ENCODE results near the gene TTC31. TPM values are rescaled to one million over a fixed set of nuclear protein-coding genes. Genes with fewer than 3 reads are reported as not detected.

The TTC31 gene
- polyA plus RNA-seq, 3 donors from 2014 or later = 15.9 to 35.1 (median 31.9) TPM

DNA sequence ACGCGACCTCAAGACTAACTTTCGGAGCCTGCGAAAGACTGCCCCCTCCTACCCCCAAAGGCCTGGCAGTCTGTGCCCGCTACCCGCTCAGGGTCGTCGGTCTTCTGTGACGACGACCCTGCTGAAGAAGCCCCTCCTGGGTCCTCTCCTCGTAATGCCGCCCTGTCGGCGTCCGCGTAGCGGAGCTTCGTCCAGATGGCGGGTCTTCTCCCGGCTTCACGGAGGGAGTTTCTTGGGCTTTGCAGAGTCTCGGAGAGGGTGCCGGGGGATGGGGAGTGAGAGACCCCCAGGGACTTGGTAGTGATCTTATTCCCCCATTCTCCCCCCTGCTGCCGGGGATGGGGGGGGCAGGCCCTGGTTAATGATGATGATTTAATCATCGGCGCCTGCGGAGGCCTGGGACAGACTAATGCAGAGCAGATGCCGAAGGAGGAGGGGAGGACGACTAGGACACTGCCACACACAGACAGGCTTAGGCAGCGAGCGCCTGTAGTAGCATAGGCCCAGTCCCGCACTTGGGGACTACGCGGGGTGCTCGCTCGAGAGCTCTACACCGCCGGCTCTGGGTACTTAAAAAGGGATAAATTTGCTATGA lies 25.1 kb downstream of the TTC31 start:
- H3K27ac Mint-ChIP-seq = peak overlapping the region; percentile 99 to 100 (median 100)
- no peaks in the 10 kb centered on the region for H3K9me3 Mint-ChIP-seq
- H3K27me3 Mint-ChIP-seq (ENCODE audit: low read depth in 3 of 3) = peaks cover 24 to 38% (median 30%) of the 10 kb centered on the region in 3 donors
- H3K4me3 Mint-ChIP-seq = peak overlapping the region; percentile 98 to 100 (median 99)
- no peak for DNase-seq
- H3K36me3 Mint-ChIP-seq = peaks cover 5 to 16% (median 13%) of the 10 kb centered on the region in 3 donors
- peaks cover 50 to 52% of the 10 kb centered on the region in 2 donors for H3K4me1 Mint-ChIP-seq

DNA sequence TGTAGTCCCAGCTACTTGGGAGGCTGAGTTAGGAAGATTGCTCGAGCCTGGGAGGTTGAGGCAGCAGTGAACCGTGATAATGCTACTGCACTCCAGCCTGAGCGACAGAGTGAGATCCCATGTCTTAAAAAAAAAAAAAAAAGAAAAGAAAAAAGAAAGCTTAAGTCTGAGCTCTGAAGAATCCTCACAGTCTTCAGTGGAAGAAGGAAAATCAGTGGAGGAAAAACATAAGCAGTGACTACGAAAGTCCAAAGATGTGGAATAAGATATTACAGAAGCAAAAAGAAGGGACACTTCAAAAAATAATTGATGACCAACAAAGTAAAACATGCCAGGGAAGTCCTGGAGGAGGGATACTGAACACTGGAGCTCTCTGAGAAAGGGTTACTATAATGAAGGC lies 27.4 kb downstream of the TTC31 start:
- Mint-ChIP-seq H3K4me1 (peaks cover 30 to 37% of the 10 kb centered on the region in 2 donors), H3K9me3 (peaks cover 0 to 2% (median 0%) of the 10 kb centered on the region in 6 donors), H3K4me3 (no peak overlapping the region), H3K36me3 (peaks cover 3 to 6% (median 5%) of the 10 kb centered on the region in 3 donors), H3K27ac (no peak overlapping the region), H3K27me3 (ENCODE audit: low read depth in 3 of 3) (peaks cover 27 to 41% (median 29%) of the 10 kb centered on the region in 3 donors)
- no peak for DNase-seq

DNA sequence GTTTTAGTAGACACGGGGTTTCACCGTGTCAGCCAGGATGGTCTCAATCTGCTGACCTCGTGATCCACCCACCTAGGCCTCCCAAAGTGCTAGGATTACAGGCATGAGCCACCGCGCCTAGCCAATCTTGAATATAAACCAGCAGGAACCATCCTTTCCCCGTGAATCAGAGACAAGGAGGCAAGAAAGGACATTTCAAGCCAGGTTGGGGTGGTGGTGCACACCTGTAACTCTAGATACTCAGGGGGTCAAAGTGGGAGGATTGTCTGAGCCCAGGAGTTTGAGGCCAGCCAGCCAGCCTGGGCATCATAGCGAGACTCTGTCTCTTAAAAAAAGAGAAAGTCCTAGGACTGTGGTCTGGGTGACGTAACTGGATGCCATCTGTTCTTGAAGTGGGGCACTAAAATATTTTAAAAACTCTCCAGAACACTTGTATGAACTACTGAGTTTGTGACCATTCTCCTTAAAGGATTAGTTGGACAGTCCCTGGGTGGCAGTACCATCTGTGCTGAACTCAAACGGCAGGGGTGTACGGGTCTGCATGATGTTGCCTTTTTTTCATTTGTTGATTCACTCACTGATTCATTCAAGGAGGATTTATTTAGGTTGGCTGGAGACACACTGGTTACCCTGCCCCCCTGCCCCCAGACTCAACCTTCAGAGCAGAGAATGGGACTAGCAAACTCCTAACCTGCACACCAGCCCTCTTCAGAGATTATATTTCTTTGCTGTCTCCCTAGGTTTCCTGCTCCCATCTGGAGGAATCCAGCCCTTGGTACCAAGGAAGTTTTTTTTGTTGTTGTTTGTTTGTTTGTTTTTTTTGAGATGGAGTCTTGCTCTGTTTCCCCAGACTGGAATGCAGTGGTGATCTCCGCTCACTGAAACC lies 28.5 kb downstream of the TTC31 start:
- no peak overlapping the region for H3K27ac Mint-ChIP-seq
- no peak for DNase-seq
- peaks cover 34 to 37% of the 10 kb centered on the region in 2 donors for H3K4me1 Mint-ChIP-seq
- H3K4me3 Mint-ChIP-seq = no peak overlapping the region
- peaks cover 29 to 47% (median 29%) of the 10 kb centered on the region in 3 donors for H3K27me3 Mint-ChIP-seq (ENCODE audit: low read depth in 3 of 3)
- H3K9me3 Mint-ChIP-seq = peaks cover 0 to 2% (median 0%) of the 10 kb centered on the region in 6 donors
- peaks cover 3 to 5% (median 4%) of the 10 kb centered on the region in 3 donors for H3K36me3 Mint-ChIP-seq

DNA sequence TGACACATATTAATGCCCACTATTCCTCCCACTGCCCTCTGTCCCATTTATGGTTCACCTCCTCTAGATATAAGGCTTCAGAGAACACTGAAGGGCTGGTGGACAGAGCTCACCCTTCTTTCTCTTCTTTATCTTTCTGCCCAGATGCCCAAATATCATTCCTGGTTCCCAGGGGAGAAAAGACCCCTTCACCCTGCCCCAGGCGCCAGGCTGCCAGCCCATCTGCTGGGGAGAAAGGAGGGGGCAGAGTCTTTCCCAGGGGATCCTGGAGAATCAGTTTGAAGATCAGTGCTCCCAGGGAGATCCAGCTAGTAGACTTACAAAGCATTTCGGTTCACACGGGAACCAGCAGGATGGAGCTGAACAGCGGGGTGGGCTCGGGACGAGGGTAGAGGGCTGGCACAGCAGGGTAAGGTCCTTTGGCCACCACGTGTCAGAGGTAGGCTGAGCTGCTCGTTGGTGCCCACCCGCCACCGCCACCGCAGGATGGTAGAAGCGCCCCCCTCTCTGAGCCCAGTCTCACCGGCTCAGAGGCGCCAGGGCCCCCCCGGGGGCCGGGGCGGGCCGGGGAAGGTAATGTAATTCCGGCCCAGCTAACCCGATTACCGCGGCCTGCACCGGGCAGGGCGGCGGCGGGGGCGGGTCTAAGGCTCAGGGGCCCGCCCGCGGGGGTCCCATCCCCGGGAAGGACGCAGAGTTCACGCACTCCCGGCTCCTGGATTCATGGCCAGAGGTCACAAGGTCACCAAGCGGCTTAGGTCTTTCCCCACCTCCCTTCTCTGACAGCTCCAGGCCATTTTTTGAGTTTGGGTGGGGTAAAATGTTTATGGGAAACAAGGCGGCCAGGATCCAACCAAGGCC lies 30.1 kb downstream of the TTC31 start:
- H3K27me3 Mint-ChIP-seq (ENCODE audit: low read depth in 3 of 3) = peaks cover 29 to 45% (median 35%) of the 10 kb centered on the region in 3 donors
- peaks cover 0 to 4% (median 0%) of the 10 kb centered on the region in 6 donors for H3K9me3 Mint-ChIP-seq
- no peak overlapping the region for H3K27ac Mint-ChIP-seq
- no peak for DNase-seq
- H3K4me3 Mint-ChIP-seq = peak overlapping the region in 1 of 5 donors; percentile 23
- H3K36me3 Mint-ChIP-seq = no peaks in the 10 kb centered on the region
- peaks cover 24 to 27% of the 10 kb centered on the region in 2 donors for H3K4me1 Mint-ChIP-seq

DNA sequence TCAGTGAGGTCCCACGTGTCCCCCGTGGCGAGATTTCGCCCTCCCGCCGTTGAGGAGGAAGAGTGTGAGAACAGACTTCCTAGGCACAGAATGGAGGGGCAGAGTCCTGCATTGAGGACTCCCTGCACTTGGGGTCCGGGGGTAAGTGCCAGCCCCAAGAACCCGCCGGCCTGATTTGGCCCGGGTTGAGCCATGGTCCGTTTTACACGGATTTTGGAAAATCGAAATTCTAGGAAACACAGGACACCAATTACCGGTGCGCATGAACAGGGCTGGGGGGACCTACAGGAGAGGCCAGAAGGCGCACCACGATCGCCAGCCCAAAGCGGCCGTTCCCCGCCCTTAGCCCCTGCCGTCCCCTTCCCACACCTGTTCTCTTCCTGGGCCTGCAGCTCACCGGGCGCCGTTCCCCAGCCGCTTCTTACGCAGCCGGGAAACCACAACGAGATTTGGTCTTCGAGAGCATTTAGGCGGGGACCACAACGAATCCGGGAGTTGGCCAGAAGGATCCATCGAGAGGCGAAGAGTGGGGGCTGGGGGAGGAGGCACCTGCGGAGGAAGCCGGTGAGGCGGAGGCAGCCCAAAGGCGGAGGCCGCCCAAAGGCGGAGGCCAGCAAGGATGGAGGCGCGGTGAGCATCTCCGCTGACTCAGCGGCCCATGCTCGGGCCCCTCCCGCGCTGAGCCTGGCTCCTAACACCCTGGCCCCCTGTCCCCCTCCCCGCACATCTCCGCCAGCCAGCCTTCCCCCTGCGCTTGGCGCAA lies 30.9 kb downstream of the TTC31 start:
- peaks cover 0 to 4% (median 0%) of the 10 kb centered on the region in 6 donors for H3K9me3 Mint-ChIP-seq
- DNase-seq = no peak
- no peak overlapping the region for H3K27ac Mint-ChIP-seq
- no peaks in the 10 kb centered on the region for H3K36me3 Mint-ChIP-seq
- H3K4me3 Mint-ChIP-seq = peak overlapping the region in 2 of 5 donors; percentile 21 to 30
- peaks cover 16 to 19% of the 10 kb centered on the region in 2 donors for H3K4me1 Mint-ChIP-seq
- peaks cover 32 to 42% (median 42%) of the 10 kb centered on the region in 3 donors for H3K27me3 Mint-ChIP-seq (ENCODE audit: low read depth in 3 of 3)

DNA sequence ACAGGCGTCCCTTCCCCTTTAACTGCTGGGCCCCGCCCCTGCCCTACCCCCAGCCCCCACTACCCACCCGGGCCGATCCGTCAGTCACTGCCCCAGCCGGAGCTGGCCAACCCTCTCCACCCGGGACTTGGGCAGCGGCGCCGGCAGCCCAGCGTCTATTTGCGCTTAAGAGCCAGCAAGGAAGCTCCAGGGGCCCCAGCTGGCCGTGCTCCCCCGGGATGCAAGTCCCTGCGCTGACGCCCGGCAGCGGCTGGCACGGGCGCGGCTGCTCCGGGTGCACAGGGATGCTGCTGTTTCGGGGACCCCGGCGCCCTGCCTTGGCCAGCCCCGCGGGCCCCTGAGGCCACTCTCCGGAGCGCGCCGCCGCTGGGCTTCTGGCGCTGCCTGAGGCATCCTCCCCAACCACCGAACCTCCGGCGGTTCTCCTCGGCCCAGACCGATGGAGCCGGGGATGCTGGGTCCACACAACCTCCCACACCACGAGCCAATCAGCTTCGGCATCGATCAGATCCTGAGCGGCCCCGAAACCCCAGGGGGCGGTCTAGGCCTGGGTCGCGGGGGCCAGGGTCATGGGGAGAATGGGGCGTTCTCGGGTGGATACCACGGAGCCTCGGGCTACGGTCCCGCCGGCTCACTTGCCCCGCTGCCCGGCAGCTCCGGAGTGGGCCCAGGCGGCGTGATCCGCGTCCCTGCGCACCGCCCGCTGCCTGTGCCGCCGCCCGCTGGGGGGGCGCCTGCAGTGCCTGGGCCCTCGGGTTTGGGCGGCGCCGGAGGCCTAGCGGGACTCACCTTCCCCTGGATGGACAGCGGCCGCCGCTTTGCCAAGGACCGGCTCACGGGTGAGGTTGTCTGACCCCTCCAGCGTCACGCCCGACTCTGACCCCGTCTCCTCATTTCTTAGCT lies 31.7 kb downstream of the TTC31 start, which contains the start of gene TLX2:
TSS of gene TLX2 (plus strand) at position 83 of the 903 bp plus-strand sequence. CDS start at position 440, 357 bp downstream.
- DNase-seq = no peak
- Mint-ChIP-seq H3K4me1 (peaks cover 16 to 19% of the 10 kb centered on the region in 2 donors), H3K4me3 (peak within 1 kb of the TSS; percentile 18 to 72 (median 25)), H3K36me3 (no peaks in the 10 kb centered on the region), H3K27ac (no peak within 1 kb of the TSS), H3K27me3 (ENCODE audit: low read depth in 3 of 3) (peaks cover 38 to 42% (median 42%) of the 10 kb centered on the region in 3 donors), H3K9me3 (peaks cover 0 to 4% (median 0%) of the 10 kb centered on the region in 6 donors)

DNA sequence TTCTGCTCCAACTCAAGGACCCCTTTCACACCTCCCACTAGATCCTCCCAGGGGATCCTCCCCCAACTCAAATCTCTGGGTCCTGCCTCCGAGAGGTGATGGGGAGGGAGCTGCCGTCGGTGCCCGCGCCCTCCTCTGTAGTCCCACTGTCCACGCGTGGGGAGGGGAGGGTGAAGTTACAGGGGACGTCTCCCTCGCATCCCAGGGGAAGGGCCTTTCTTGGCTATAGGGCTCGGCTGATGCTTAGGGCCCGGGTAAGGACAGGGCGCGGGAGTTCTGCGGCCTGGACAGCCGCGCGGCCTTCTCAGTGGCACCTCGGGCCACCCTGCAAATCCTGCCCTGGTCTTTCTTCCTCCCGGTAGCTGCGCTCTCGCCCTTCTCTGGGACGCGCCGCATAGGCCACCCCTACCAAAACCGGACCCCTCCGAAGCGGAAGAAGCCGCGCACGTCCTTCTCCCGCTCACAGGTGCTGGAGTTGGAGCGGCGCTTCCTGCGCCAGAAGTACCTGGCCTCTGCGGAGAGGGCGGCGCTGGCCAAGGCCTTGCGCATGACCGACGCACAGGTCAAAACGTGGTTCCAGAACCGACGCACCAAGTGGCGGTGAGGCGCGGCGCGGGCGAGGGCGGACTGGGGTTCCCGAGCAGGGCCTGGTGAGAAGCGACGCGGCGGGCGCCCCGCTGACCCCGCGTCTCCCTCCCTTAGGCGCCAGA lies 32.5 kb downstream of the TTC31 start:
- Mint-ChIP-seq H3K27ac (no peak overlapping the region), H3K4me1 (peaks cover 16 to 19% of the 10 kb centered on the region in 2 donors), H3K9me3 (peaks cover 0 to 4% (median 0%) of the 10 kb centered on the region in 6 donors), H3K36me3 (peaks cover 0 to 5% (median 0%) of the 10 kb centered on the region in 3 donors), H3K4me3 (peak overlapping the region; percentile 18 to 72 (median 69)), H3K27me3 (ENCODE audit: low read depth in 3 of 3) (peaks cover 40 to 42% (median 41%) of the 10 kb centered on the region in 3 donors)
- no peak for DNase-seq

DNA sequence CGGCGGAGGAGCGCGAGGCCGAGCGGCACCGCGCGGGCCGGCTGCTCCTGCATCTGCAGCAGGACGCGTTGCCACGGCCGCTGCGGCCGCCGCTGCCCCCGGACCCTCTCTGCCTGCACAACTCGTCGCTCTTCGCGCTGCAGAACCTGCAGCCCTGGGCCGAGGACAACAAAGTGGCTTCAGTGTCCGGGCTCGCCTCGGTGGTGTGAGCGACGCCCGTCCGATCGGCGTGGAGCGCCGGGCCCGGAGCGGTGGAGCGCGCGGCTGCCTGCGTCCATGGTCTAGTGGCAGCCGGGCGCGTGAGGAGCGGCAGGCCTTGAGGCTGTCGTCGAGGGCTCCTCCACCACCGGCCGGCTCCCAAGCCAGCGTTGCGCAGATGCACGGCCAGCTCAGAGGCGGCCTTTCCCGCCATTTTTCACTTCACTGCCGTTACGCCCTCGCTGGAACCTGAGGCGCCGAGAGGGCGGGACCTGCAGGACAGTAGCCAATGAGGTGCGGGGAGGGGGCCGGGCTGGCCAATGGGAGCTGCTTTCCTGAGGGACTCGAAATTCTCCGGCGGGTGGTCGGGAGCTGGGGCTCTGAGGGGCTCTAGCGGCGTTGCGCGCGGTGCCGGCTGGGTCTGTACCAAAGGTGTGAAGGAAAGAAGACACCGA lies 33.2 kb downstream of the TTC31 start:
- Mint-ChIP-seq H3K4me3 (peak overlapping the region; percentile 71 to 84 (median 73)), H3K9me3 (peaks cover 0 to 4% (median 0%) of the 10 kb centered on the region in 6 donors), H3K27me3 (ENCODE audit: low read depth in 3 of 3) (peaks cover 39 to 42% (median 39%) of the 10 kb centered on the region in 3 donors), H3K4me1 (peaks cover 16 to 19% of the 10 kb centered on the region in 2 donors), H3K36me3 (peaks cover 0 to 6% (median 0%) of the 10 kb centered on the region in 3 donors), H3K27ac (no peak overlapping the region)
- peak; percentile 62 to 71 (median 68) for DNase-seq

DNA sequence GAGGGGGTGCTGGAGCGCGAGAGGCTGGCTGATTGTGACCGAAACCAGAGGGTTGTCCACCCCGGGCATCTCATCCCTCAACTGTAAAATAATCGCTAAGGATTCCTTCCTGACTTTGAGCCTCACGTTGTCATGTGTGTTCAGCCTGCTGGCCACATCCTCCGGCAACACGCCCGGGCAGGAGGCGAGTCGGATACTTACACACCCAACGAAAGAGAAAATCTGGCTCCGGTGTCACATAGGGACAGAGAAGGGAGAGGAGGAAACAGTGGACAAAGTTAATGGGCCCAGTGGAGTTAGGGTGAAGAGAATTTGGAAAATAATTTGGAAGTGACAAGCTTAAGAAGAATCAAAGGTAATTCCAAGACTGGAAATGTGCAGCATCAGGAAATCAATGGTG lies 33.8 kb downstream of the TTC31 start:
- DNase-seq = no peak
- Mint-ChIP-seq H3K9me3 (peaks cover 0 to 4% (median 0%) of the 10 kb centered on the region in 6 donors), H3K27me3 (ENCODE audit: low read depth in 3 of 3) (peaks cover 37 to 39% (median 38%) of the 10 kb centered on the region in 3 donors), H3K27ac (no peak overlapping the region), H3K4me1 (peaks cover 16 to 19% of the 10 kb centered on the region in 2 donors), H3K36me3 (peaks cover 0 to 6% (median 0%) of the 10 kb centered on the region in 3 donors), H3K4me3 (peak overlapping the region; percentile 71 to 84 (median 73))

DNA sequence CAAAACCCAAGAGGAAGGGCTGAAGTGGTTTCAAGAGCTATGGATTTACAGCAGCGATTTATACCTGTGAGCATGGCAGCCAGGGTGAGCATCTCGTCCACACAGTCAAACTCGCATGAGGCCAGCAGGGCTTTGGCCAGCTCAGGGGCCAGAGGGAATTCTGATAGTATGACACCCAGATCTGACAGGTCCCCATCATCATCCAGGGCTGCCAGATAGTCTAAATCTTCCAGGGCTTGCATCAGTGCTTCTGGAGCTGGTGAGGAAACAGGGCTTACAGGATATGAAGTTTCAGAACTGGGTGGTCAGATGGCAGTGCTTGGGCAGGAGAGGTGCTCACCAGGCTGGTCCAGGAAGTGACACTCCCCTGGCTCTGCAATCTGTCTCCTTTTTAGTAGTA lies 39.6 kb downstream of the TTC31 start:
- Mint-ChIP-seq H3K9me3 (no peaks in the 10 kb centered on the region), H3K27me3 (ENCODE audit: low read depth in 3 of 3) (peaks cover 12 to 14% (median 14%) of the 10 kb centered on the region in 3 donors), H3K4me1 (peaks cover 2 to 7% of the 10 kb centered on the region in 2 donors), H3K27ac (no peak overlapping the region), H3K4me3 (no peak overlapping the region), H3K36me3 (peaks cover 12 to 21% (median 14%) of the 10 kb centered on the region in 3 donors)
- no peak for DNase-seq

DNA sequence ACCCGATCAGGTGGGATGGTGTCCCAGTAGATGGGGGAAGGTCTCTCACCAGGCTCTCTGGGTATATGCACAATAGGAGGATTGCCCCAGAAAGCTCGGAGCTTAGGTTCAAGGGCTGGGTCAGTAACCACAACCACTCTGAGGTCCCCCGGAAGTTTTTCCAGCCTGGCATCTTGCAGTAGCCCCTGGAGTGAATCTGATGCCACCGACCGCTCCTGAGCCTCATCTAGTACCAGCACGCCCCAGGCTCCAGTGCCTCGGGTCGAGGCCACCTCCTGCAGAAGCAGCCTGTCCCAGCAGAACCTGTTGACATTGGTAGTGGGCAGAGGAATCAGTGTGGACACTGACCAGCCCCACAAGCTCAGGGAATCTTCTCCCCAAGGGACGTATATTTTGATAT lies 41.1 kb downstream of the TTC31 start:
- H3K27me3 Mint-ChIP-seq (ENCODE audit: low read depth in 3 of 3) = peaks cover 4 to 15% (median 8%) of the 10 kb centered on the region in 3 donors
- peaks cover 17 to 20% of the 10 kb centered on the region in 2 donors for H3K4me1 Mint-ChIP-seq
- H3K9me3 Mint-ChIP-seq = no peaks in the 10 kb centered on the region
- H3K27ac Mint-ChIP-seq = no peak overlapping the region
- H3K4me3 Mint-ChIP-seq = no peak overlapping the region
- DNase-seq = no peak
- H3K36me3 Mint-ChIP-seq = peaks cover 12 to 21% (median 19%) of the 10 kb centered on the region in 3 donors

All from immature natural killer cell (primary cell).